IMR-90 (cell line): ENCODE data around the gene PBX3. TPM values are rescaled to one million over a fixed set of nuclear protein-coding genes. Genes with fewer than 3 reads are reported as not detected.

Experiments
- ATAC-seq: fragments of 200-7000 bp; cut with Tn5 transposase; 2 replicates; pipeline ENCODE4 v1.9.1; 2020; ENCODE audit warnings: low read depth, mild to moderate bottlenecking, moderate library complexity
- BruUV-seq: library from RNA; stranded (reverse); fragments of 400-500 nt; replicated peaks from 2 replicates; lab custom pipeline; 2021; lab: Mats Ljungman, UMichigan
- CTCF ChIA-PET: fragments of 300-600 bp; formaldehyde crosslinking; extraction: SDS; loops from one replicate; lab custom pipeline; 2021; ENCODE audit warnings: antibody characterized with exemption; lab: Yijun Ruan, JAX
- POLR2A ChIA-PET: fragments of 300-600 bp; sonication (Branson Sonifier 250); formaldehyde crosslinking; loops from one replicate; lab custom pipeline; 2022; ENCODE audit warnings: antibody characterized with exemption; ENCODE audit not compliant: unreplicated experiment; lab: Charles Lee
- DNase-seq: peaks from one replicate; pipeline ENCODE4 v3.0.0; 2013
- H2AFZ ChIP-seq: replicated peaks from 2 replicates; pipeline ENCODE3; 2013; ENCODE audit warnings: low read length, mild to moderate bottlenecking; ENCODE audit not compliant: poor library complexity
- H2AK5ac ChIP-seq: 2 replicates; pipeline ENCODE4 v1.6.1; 2013; ENCODE audit warnings: low read depth, low read length, inconsistent platforms
- H2AK9ac ChIP-seq: replicated peaks from 2 replicates; pipeline ENCODE3; 2013; ENCODE audit warnings: mild to moderate bottlenecking, low read depth, low read length, moderate library complexity; ENCODE audit not compliant: poor library complexity
- H2BK120ac ChIP-seq: 2 replicates; pipeline ENCODE4 v1.6.1; 2013; ENCODE audit warnings: low read depth, low read length, inconsistent platforms
- H2BK15ac ChIP-seq: 3 replicates; pipeline ENCODE4 v1.6.1; 2013; ENCODE audit warnings: low read depth, low read length, inconsistent platforms
- H2BK20ac ChIP-seq: 2 replicates; pipeline ENCODE4 v1.6.1; 2013; ENCODE audit warnings: low read depth, mild to moderate bottlenecking, inconsistent platforms, low read length, moderate library complexity
- H2BK5ac ChIP-seq: 2 replicates; pipeline ENCODE4 v1.6.1; 2013; ENCODE audit warnings: mild to moderate bottlenecking, low read depth, low read length, inconsistent platforms; ENCODE audit not compliant: poor library complexity, severe bottlenecking
- H3K14ac ChIP-seq: replicated peaks from 2 replicates; pipeline ENCODE4 v1.6.1; 2013; ENCODE audit warnings: low read depth, low read length, inconsistent platforms
- H3K18ac ChIP-seq: 2 replicates; pipeline ENCODE4 v1.6.1; 2013; ENCODE audit warnings: low read depth, low read length, control low read depth
- H3K23ac ChIP-seq: 2 replicates; pipeline ENCODE4 v1.6.1; 2013; ENCODE audit warnings: low read depth, low read length, inconsistent platforms
- H3K27ac ChIP-seq: 2 replicates; pipeline ENCODE4 v1.5.1; 2013; ENCODE audit warnings: mild to moderate bottlenecking, control low read depth, low read length; ENCODE audit not compliant: insufficient read depth
- H3K27me3 ChIP-seq: 2 replicates; pipeline ENCODE4 v1.6.1; 2013; ENCODE audit warnings: low read length; ENCODE audit not compliant: control insufficient read depth, insufficient read depth
- H3K36me3 ChIP-seq: 2 replicates; pipeline ENCODE4 v1.6.1; 2013; ENCODE audit warnings: low read length, mixed read lengths; ENCODE audit not compliant: control insufficient read depth, insufficient read depth
- H3K4ac ChIP-seq: 2 replicates; pipeline ENCODE4 v1.6.1; 2013; ENCODE audit warnings: low read depth, low read length, inconsistent platforms
- H3K4me1 ChIP-seq: 2 replicates; pipeline ENCODE4 v1.6.1; 2013; ENCODE audit warnings: low read length, mixed read lengths; ENCODE audit not compliant: control insufficient read depth, insufficient read depth
- H3K4me2 ChIP-seq: 2 replicates; pipeline ENCODE4 v1.6.1; 2013; ENCODE audit warnings: low read depth, mild to moderate bottlenecking, control low read depth, low read length, moderate library complexity
- H3K4me3 ChIP-seq: 2 replicates; pipeline ENCODE4 v1.5.1; 2013; ENCODE audit warnings: low read depth, mild to moderate bottlenecking, control low read depth, low read length, moderate library complexity; ENCODE audit not compliant: insufficient read depth
- H3K56ac ChIP-seq: 2 replicates; pipeline ENCODE4 v1.6.1; 2013; ENCODE audit warnings: low read length, inconsistent platforms; ENCODE audit not compliant: insufficient read depth; ENCODE audit errors: extremely low read depth
- H3K79me1 ChIP-seq, 2 experiments: 2 replicates each; pipeline ENCODE4 v1.6.1; 2013; ENCODE audit warnings: low read length in 2 of 2, inconsistent platforms in 1 of 2, low read depth in 1 of 2
- H3K9ac ChIP-seq: 2 replicates; pipeline ENCODE4 v1.6.1; 2013; ENCODE audit warnings: low read depth, low read length, control low read depth
- H3K9me1 ChIP-seq: 2 replicates; pipeline ENCODE4 v1.6.1; 2013; ENCODE audit warnings: low read length, inconsistent platforms; ENCODE audit not compliant: insufficient read depth
- H3K9me3 ChIP-seq: 2 replicates; pipeline ENCODE4 v1.6.1; 2013; ENCODE audit warnings: low read length; ENCODE audit not compliant: control insufficient read depth, insufficient read depth
- H4K20me1 ChIP-seq: 2 replicates; pipeline ENCODE4 v1.6.1; 2013; ENCODE audit warnings: low read length, inconsistent platforms; ENCODE audit not compliant: insufficient read depth
- H4K5ac ChIP-seq: 2 replicates; pipeline ENCODE4 v1.6.1; 2013; ENCODE audit warnings: mild to moderate bottlenecking, low read depth, low read length, control low read depth
- H4K8ac ChIP-seq, 2 experiments: 2 replicates each; pipeline ENCODE4 v1.6.1; 2013; ENCODE audit warnings: low read depth in 2 of 2, low read length in 2 of 2, control low read depth in 1 of 2, inconsistent platforms in 1 of 2
- H4K91ac ChIP-seq: 2 replicates; pipeline ENCODE4 v1.6.1; 2013; ENCODE audit warnings: low read depth, low read length, inconsistent platforms; ENCODE audit not compliant: insufficient read depth
- CTCF ChIP-seq: conservative IDR thresholded peaks from 2 replicates; pipeline ENCODE4 v1.5.1; 2012; ENCODE audit warnings: mild to moderate bottlenecking, low read depth, low read length, improper control_type of control experiment
- FOS ChIP-seq: fragments of 150-350 bp; IDR thresholded peaks from 2 replicates; pipeline ENCODE4 v1.6.1; 2016; ENCODE audit warnings: low read depth, low read length
- MAFK ChIP-seq: IDR thresholded peaks from 2 replicates; pipeline ENCODE4 v1.6.1; 2012; ENCODE audit warnings: low read depth, low read length, improper control_type of control experiment
- MXI1 ChIP-seq: IDR thresholded peaks from 2 replicates; pipeline ENCODE4 v1.6.1; 2012; ENCODE audit warnings: low read depth, mild to moderate bottlenecking, low read length, moderate library complexity, borderline replicate concordance
- NFE2L2 ChIP-seq: fragments of 150-350 bp; IDR thresholded peaks from 2 replicates; pipeline ENCODE4 v1.6.1; 2016; ENCODE audit warnings: low read depth, mild to moderate bottlenecking, low read length
- USF2 ChIP-seq: fragments of 150-350 bp; IDR thresholded peaks from 2 replicates; pipeline ENCODE4 v1.6.1; 2017; ENCODE audit warnings: mild to moderate bottlenecking, antibody characterized with exemption, low read length, low read depth
- WGBS, 2 experiments: methylation state at CpG; one replicate each; pipeline versions ENCODE4 v1.1.5 to v1.1.7; 2013; ENCODE audit warnings: missing lambda C conversion rate in 2 of 2; ENCODE audit not compliant: insufficient read length in 1 of 2; ENCODE audit errors: extremely low coverage in 2 of 2; 5-methylcytosine and 5-hydroxymethylcytosine counted together
- dilution Hi-C: fragments of 300-500 bp; cut with HindIII; formaldehyde crosslinking; loops from one replicate; pipeline ENCODE4 v1.14.3; 2018; ENCODE audit warnings: low sequenced_read_pairs; ENCODE audit not compliant: unreplicated experiment
- in situ Hi-C: fragments of 300-500 bp; cut with MboI; formaldehyde crosslinking; loops from 3 replicates; pipeline ENCODE4 v1.14.3; 2019; ENCODE audit warnings: low sequenced_read_pairs, inconsistent platforms, mixed read lengths
- intact Hi-C: fragments of 100-400 bp; cut with micrococcal nuclease; formaldehyde crosslinking; loops from 2 replicates; pipeline ENCODE4 v1.10.0; 2022
- polyA plus RNA-seq, 3 experiments: library from polyadenylated mRNA; depleted of rRNA; stranded (reverse); fragments of >200 nt; gene quantifications; 2 replicates each; pipeline ENCODE4 v1.2.3, GENCODE V29; 2012; ENCODE audit warnings: low replicate concordance in 1 of 3
- total RNA-seq: library from RNA; depleted of rRNA; stranded (reverse); fragments of >200 nt; gene quantifications from 2 replicates; pipeline ENCODE4 v1.2.3, GENCODE V29; 2012

Gene PBX3
- total and polyA plus RNA-seq, 2 of the 4 experiments (the other 2 are of a cell fraction), result 12.0 to 15.6 TPM

GRCh38 chr9:125987420-125987819 is 240.2 kb downstream of the PBX3 start:
- no peak overlapping the region for H2AK9ac ChIP-seq
- BruUV-seq, result no TSS peak
- H3K14ac ChIP-seq, result no peak overlapping the region
- ATAC-seq (no peak), DNase-seq (no peak)
- no peak overlapping the region for H2AK5ac ChIP-seq
- intact Hi-C loops (no loop called here), in situ Hi-C loops (no loop called here), dilution Hi-C loops (no loop called here)
- no peak overlapping the region for H3K9ac ChIP-seq
- no peak overlapping the region for H3K4ac ChIP-seq
- no peak overlapping the region for H2BK20ac ChIP-seq
- no peak overlapping the region for H4K8ac ChIP-seq
- H3K56ac ChIP-seq, result no peak overlapping the region
- no peaks in the 10 kb centered on the region for H3K36me3 ChIP-seq
- no peaks in the 10 kb centered on the region for H3K4me1 ChIP-seq
- H3K9me3 ChIP-seq, result no peaks in the 10 kb centered on the region
- TF ChIP-seq USF2, result no peak
- no peak for TF ChIP-seq NFE2L2
- no peak for TF ChIP-seq FOS
- no peak for TF ChIP-seq MAFK
- no peak for TF ChIP-seq MXI1
- no peak for TF ChIP-seq CTCF
- H3K27ac ChIP-seq, result no peak overlapping the region
- no peaks in the 10 kb centered on the region for H4K20me1 ChIP-seq
- H3K9me1 ChIP-seq, result no peaks in the 10 kb centered on the region
- no peak overlapping the region for H3K18ac ChIP-seq
- ChIA-PET CTCF (no interaction called here), POLR2A (no interaction called here)
- no peak overlapping the region for H2BK5ac ChIP-seq
- H4K5ac ChIP-seq, result no peak overlapping the region
- 89% methylated on average over 3 of the region's 5 CpGs; no CpG with 5 or more reads in 1 of the 2 experiments for WGBS, 2 experiments
- H3K4me2 ChIP-seq, result no peak overlapping the region
- no peak overlapping the region for H2AFZ ChIP-seq
- H2BK120ac ChIP-seq, result no peak overlapping the region
- no peak overlapping the region for H2BK15ac ChIP-seq
- no peak overlapping the region for H3K4me3 ChIP-seq
- H3K27me3 ChIP-seq, result peaks cover 19% of the 10 kb centered on the region
- no peak overlapping the region for H4K91ac ChIP-seq
- no peaks in the 10 kb centered on the region for H3K79me1 ChIP-seq
- no peak overlapping the region for H3K23ac ChIP-seq
